OCI-LY3 (cell line): Measurements from ENCODE around the gene GPR27.

ENCODE experiments used
- H2AFZ ChIP-seq: fragments of 200-600, 300-600 bp; shearing (Covaris generic); 2 replicates; pipeline ENCODE4 v1.6.0; 2014; ENCODE audit warnings: antibody characterized with exemption, low read depth, low read length
- H3K27ac ChIP-seq: fragments of 200-600, 300-600 bp; sonication (generic); 2 replicates; pipeline ENCODE4 v1.5.1; 2014; ENCODE audit warnings: mild to moderate bottlenecking, low read length, moderate library complexity, mixed read lengths
- H3K27me3 ChIP-seq: fragments of 200-600, 300-600 bp; sonication (generic); 2 replicates; pipeline ENCODE4 v1.6.1; 2014; ENCODE audit warnings: low read depth, low read length, mixed read lengths
- H3K36me3 ChIP-seq: fragments of 200-600, 300-600 bp; sonication (generic); replicated peaks from 2 replicates; pipeline ENCODE3; 2014; ENCODE audit warnings: low read depth, low read length, mixed read lengths
- H3K4me1 ChIP-seq: fragments of 300-600, 200-600 bp; sonication (generic); 2 replicates; pipeline ENCODE4 v1.6.1; 2014; ENCODE audit warnings: low read length, mixed read lengths
- H3K4me2 ChIP-seq: fragments of 200-600, 300-600 bp; sonication (generic); 2 replicates; pipeline ENCODE4 v1.6.1; 2014; ENCODE audit warnings: low read length, mixed read lengths
- H3K4me3 ChIP-seq: fragments of 300-600, 200-600 bp; sonication (generic); 2 replicates; pipeline ENCODE4 v1.5.1; 2014; ENCODE audit warnings: antibody characterized with exemption, mild to moderate bottlenecking, low read length, moderate library complexity
- H3K79me2 ChIP-seq: fragments of 300-600, 200-600 bp; shearing (Covaris generic); 2 replicates; pipeline ENCODE4 v1.6.1; 2014; ENCODE audit warnings: mild to moderate bottlenecking, low read length, mixed read lengths
- H3K9ac ChIP-seq: fragments of 300-600, 200-600 bp; shearing (Covaris generic); 2 replicates; pipeline ENCODE4 v1.6.0; 2014; ENCODE audit warnings: mild to moderate bottlenecking, low read length, moderate library complexity
- H3K9me3 ChIP-seq: fragments of 200-600, 300-600 bp; shearing (Covaris generic); 2 replicates; pipeline ENCODE4 v1.6.1; 2014; ENCODE audit warnings: low read length, mixed read lengths; ENCODE audit not compliant: insufficient read depth
- H4K20me1 ChIP-seq: fragments of 200-600, 300-600 bp; sonication (generic); 2 replicates; pipeline ENCODE4 v1.6.1; 2016; ENCODE audit warnings: low read length, mixed read lengths; ENCODE audit not compliant: insufficient read depth
- CTCF ChIP-seq: fragments of 200-600, 300-600 bp; sonication (generic); IDR thresholded peaks from 2 replicates; pipeline ENCODE4 v1.5.1; 2014; ENCODE audit warnings: antibody characterized with exemption, low read length, low read depth
- EZH2phosphoT487 ChIP-seq: fragments of 200-600 bp; shearing (Covaris generic); IDR thresholded peaks from 2 replicates; pipeline ENCODE4 v1.6.1; 2018; ENCODE audit warnings: antibody characterized with exemption, mixed run types, low read depth

GPR27 gene

GRCh38 chr3:71708476-71709105 lies 45.1 kb upstream of the GPR27 start:
- Histone ChIP-seq H3K4me1 (peaks cover 5% of the 10 kb centered on the region), H3K27me3 (peaks cover 62% of the 10 kb centered on the region), H4K20me1 (no peaks in the 10 kb centered on the region), H2AFZ (no peak overlapping the region), H3K9ac (no peak overlapping the region), H3K27ac (no peak overlapping the region), H3K36me3 (no peaks in the 10 kb centered on the region), H3K4me3 (no peak overlapping the region), H3K4me2 (no peak overlapping the region), H3K9me3 (no peaks in the 10 kb centered on the region), H3K79me2 (no peaks in the 10 kb centered on the region)
- no peak for TF ChIP-seq CTCF
- TF ChIP-seq EZH2phosphoT487 = no peak

GRCh38 chr3:71709908-71710511 lies 43.6 kb upstream of the GPR27 start:
- H3K4me3 ChIP-seq = no peak overlapping the region
- no peak for TF ChIP-seq EZH2phosphoT487
- TF ChIP-seq CTCF = no peak
- H3K79me2 ChIP-seq = no peaks in the 10 kb centered on the region
- H3K9me3 ChIP-seq = no peaks in the 10 kb centered on the region
- no peaks in the 10 kb centered on the region for H4K20me1 ChIP-seq
- H2AFZ ChIP-seq = no peak overlapping the region
- H3K4me1 ChIP-seq = peaks cover 5% of the 10 kb centered on the region
- H3K27me3 ChIP-seq = peaks cover 63% of the 10 kb centered on the region
- no peak overlapping the region for H3K27ac ChIP-seq
- H3K9ac ChIP-seq = no peak overlapping the region
- no peaks in the 10 kb centered on the region for H3K36me3 ChIP-seq
- H3K4me2 ChIP-seq = no peak overlapping the region

- Histone ChIP-seq H3K79me2 (no peaks in the 10 kb centered on the region), H2AFZ (no peak overlapping the region), H3K27ac (no peak overlapping the region), H4K20me1 (no peaks in the 10 kb centered on the region), H3K4me3 (0 out of 2 replicates have a peak overlapping the region, but pooled peaks have one; percentile 14), H3K4me2 (peak overlapping the region; percentile 48), H3K36me3 (no peaks in the 10 kb centered on the region), H3K27me3 (peaks cover 58% of the 10 kb centered on the region), H3K4me1 (peaks cover 5% of the 10 kb centered on the region), H3K9ac (no peak overlapping the region), H3K9me3 (no peaks in the 10 kb centered on the region)
- TF ChIP-seq EZH2phosphoT487 (no peak), CTCF (peak; percentile 95)
These were observed 42.7 kb upstream of the GPR27 start for GRCh38 chr3:71710906-71711494.

GRCh38 chr3:71713041-71713440 lies 40.6 kb upstream of the GPR27 start:
- Histone ChIP-seq H3K27me3 (peaks cover 66% of the 10 kb centered on the region), H3K4me3 (no peak overlapping the region), H3K4me1 (peaks cover 5% of the 10 kb centered on the region), H3K9me3 (no peaks in the 10 kb centered on the region), H3K9ac (no peak overlapping the region), H3K79me2 (no peaks in the 10 kb centered on the region), H2AFZ (no peak overlapping the region), H3K36me3 (no peaks in the 10 kb centered on the region), H3K4me2 (no peak overlapping the region), H3K27ac (no peak overlapping the region), H4K20me1 (no peaks in the 10 kb centered on the region)
- TF ChIP-seq EZH2phosphoT487 (no peak), CTCF (no peak)
